Gastrocnemius medialis (tissue), 4 donors: ENCODE data around the gene GSG1. TPM values are rescaled to one million over a fixed set of nuclear protein-coding genes. Genes with fewer than 3 reads are reported as not detected.
"Not testable (repeated sequence)": the region's sequence is repeated elsewhere in the genome, so short reads cannot be mapped to it uniquely, and the experiment has no call there.

Experiments used
- ATAC-seq, 2 donors: fragments of 150-250 bp; one replicate each; pipeline ENCODE4 v1.9.1; 2016
- DNase-seq, 2 donors: peaks; one replicate each; pipeline ENCODE4 v3.0.0-alpha.2; 2019
- H3K27ac ChIP-seq, 4 donors: fragments of 200-600 bp; sonication (generic); 1 replicate in 1 of 4; 2 replicates in 3 of 4; pipeline ENCODE4 v1.5.1; 2016 to 2018; ENCODE audit warnings: mild to moderate bottlenecking in 2 of 4, moderate library complexity in 1 of 4
- H3K27me3 ChIP-seq, 3 donors: fragments of 200-600 bp; sonication (generic) in 2 of 3; 1 replicate in 1 of 3; 2 replicates in 2 of 3; pipeline versions ENCODE4 v1.5.1 to v1.6.0; 2016 to 2019; ENCODE audit warnings: mild to moderate bottlenecking in 1 of 3, moderate library complexity in 1 of 3
- H3K36me3 ChIP-seq, 2 donors: fragments of 200-600 bp; sonication (generic) in 1 of 2; one replicate each; pipeline ENCODE4 v1.5.1; 2017 to 2018
- H3K4me1 ChIP-seq, 2 donors: fragments of 200-600 bp; sonication (generic) in 1 of 2; one replicate each; pipeline ENCODE4 v1.5.1; 2016 to 2017; ENCODE audit warnings: mild to moderate bottlenecking in 2 of 2
- H3K4me3 ChIP-seq, 4 donors: fragments of 200-600 bp; sonication (generic) in 3 of 4; 1 replicate in 1 of 4; 2 replicates in 3 of 4; pipeline ENCODE4 v1.5.1; 2016 to 2019; ENCODE audit warnings: mild to moderate bottlenecking in 2 of 4
- H3K9me3 ChIP-seq, 3 donors: fragments of 200-600 bp; sonication (generic) in 2 of 3; 1 replicate in 1 of 3; 2 replicates in 2 of 3; pipeline ENCODE4 v1.5.1; 2016 to 2019
- POLR2A ChIP-seq, 2 donors: fragments of 450-650 bp; IDR thresholded peaks; one replicate each; pipeline ENCODE4 v1.6.1; 2017; ENCODE audit warnings: antibody characterized with exemption in 2 of 2, mild to moderate bottlenecking in 2 of 2, moderate library complexity in 2 of 2
- in situ Hi-C, 4 donors: fragments of 200-750 bp; cut with MboI; loops; one replicate each; pipeline versions ENCODE4 v1.15.0 to v1.8.0; 2017; ENCODE audit warnings: low sequenced_read_pairs in 4 of 4
- intact Hi-C: fragments of 100-400 bp; cut with DNase I; formaldehyde crosslinking; loops from one replicate; pipeline ENCODE4 v1.15.1; 2023; ENCODE audit warnings: low total_unique reads
- total RNA-seq, 4 donors: library from RNA; depleted of rRNA; stranded (reverse); fragments of >200 nt; gene quantifications; one replicate each; pipeline versions ENCODE4 v1.1.0 to v1.2.3, GENCODE V29; 2016
- TF ChIP-seq, protein P1 (sequence below), 5 experiments: fragments of 450-650 bp in 3 of 5; fragments of 200-600 bp in 2 of 5; sonication (generic) in 2 of 5; IDR thresholded peaks in 4 of 5; conservative IDR thresholded peaks in 1 of 5; 1 replicate in 4 of 5; 2 replicates in 1 of 5; pipeline ENCODE4 v1.5.1; 2016 to 2019; ENCODE audit warnings: antibody characterized with exemption in 5 of 5, mild to moderate bottlenecking in 3 of 5, moderate library complexity in 3 of 5

GSG1 gene
- total RNA-seq, 4 donors from 2014 or later, result not detected

GRCh38 chr12:13038491-13039161, 64.8 kb downstream of the GSG1 start:
- no peak for DNase-seq
- ATAC-seq, result no peak
- no peaks in the 10 kb centered on the region for H3K36me3 ChIP-seq
- H3K4me3 ChIP-seq, result no peak overlapping the region
- no peak for TF ChIP-seq POLR2A (IDR thresholded peaks at IDR 0.05)
- TF ChIP-seq, protein P1, sequence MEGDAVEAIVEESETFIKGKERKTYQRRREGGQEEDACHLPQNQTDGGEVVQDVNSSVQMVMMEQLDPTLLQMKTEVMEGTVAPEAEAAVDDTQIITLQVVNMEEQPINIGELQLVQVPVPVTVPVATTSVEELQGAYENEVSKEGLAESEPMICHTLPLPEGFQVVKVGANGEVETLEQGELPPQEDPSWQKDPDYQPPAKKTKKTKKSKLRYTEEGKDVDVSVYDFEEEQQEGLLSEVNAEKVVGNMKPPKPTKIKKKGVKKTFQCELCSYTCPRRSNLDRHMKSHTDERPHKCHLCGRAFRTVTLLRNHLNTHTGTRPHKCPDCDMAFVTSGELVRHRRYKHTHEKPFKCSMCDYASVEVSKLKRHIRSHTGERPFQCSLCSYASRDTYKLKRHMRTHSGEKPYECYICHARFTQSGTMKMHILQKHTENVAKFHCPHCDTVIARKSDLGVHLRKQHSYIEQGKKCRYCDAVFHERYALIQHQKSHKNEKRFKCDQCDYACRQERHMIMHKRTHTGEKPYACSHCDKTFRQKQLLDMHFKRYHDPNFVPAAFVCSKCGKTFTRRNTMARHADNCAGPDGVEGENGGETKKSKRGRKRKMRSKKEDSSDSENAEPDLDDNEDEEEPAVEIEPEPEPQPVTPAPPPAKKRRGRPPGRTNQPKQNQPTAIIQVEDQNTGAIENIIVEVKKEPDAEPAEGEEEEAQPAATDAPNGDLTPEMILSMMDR (IDR thresholded peaks at IDR 0.05 in 4 of 5, conservative IDR thresholded peaks at IDR 0.05 in 1 of 5), result no peak
- no peaks in the 10 kb centered on the region for H3K4me1 ChIP-seq
- H3K27me3 ChIP-seq, result no peaks in the 10 kb centered on the region
- no peak overlapping the region for H3K27ac ChIP-seq
- no peaks in the 10 kb centered on the region for H3K9me3 ChIP-seq
- in situ Hi-C loops (no loop called here), intact Hi-C loops (no loop called here)

DNA sequence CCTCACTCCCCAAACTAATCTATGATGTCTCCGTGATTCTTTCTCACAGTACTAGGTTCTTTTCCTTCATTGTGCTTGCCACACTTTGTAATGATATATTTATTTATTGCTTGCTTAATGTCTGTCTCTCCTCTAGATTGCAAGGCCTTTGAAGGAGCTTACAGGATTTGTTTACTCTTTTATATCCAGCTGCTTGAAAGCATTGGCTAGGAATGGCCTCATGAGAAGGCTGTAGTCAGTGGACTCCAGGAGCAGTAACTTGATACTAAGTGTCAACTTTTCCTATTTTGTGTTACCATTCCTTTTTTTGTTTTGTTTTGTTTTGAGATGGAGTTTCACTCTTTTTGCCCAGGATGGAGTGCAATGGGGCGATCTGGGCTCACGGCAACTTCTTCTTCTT, 66.6 kb downstream of the GSG1 start:
- Histone ChIP-seq H3K9me3 (no peaks in the 10 kb centered on the region), H3K36me3 (no peaks in the 10 kb centered on the region), H3K27me3 (no peaks in the 10 kb centered on the region), H3K27ac (no peak overlapping the region), H3K4me1 (no peaks in the 10 kb centered on the region), H3K4me3 (no peak overlapping the region)
- TF ChIP-seq, protein P1 (IDR thresholded peaks at IDR 0.05 in 4 of 5, conservative IDR thresholded peaks at IDR 0.05 in 1 of 5), result no peak
- no peak for TF ChIP-seq POLR2A (IDR thresholded peaks at IDR 0.05)
- DNase-seq, result no peak
- no peak for ATAC-seq
- intact Hi-C loops, result no loop called here
- in situ Hi-C loops, result no loop called here

GRCh38 chr12:13035335-13035734, 68.1 kb downstream of the GSG1 start:
- H3K4me1 ChIP-seq, in situ Hi-C loops, H3K36me3 ChIP-seq, ATAC-seq, H3K4me3 ChIP-seq, DNase-seq, H3K27me3 ChIP-seq, H3K9me3 ChIP-seq, intact Hi-C loops, H3K27ac ChIP-seq: not testable (repeated sequence)

Other genes starting within 250 kb of the GSG1 start
- 1 to 10 TPM in 1 of 4 donors, under 1 TPM in 3; 0.23 to 5.8 (median 0.52) TPM for gene GPRC5A, start 212.1 kb downstream of the GSG1 start, total RNA-seq
- gene GPRC5D, start 151.5 kb downstream of the GSG1 start, total RNA-seq, result not detected
- 10 to 100 TPM in 2 of 4 donors, 1 to 10 TPM in 2; 3.8 to 15.8 (median 9.9) TPM for gene HEBP1, start 103.4 kb downstream of the GSG1 start, total RNA-seq
- gene FAM234B, start 59.3 kb downstream of the GSG1 start, total RNA-seq, result 1 to 10 TPM; 1.8 to 3.5 (median 2.5) TPM
- 100 to 1,000 TPM in 1 of 4 donors, 10 to 100 TPM in 3; 33.5 to 111 (median 73.6) TPM for gene EMP1, start 93.1 kb upstream of the GSG1 start, total RNA-seq